ENCODE measurements around the gene POLA1.

- TF ChIP-seq POLR2A (IDR thresholded peaks at IDR 0.05): no peak
- TF ChIP-seq CTCF (IDR thresholded peaks at IDR 0.05): no peak
Observed at GRCh38 chrX:24934279-24934678, 240.6 kb downstream of the POLA1 start.

Data from adrenal gland (tissue), 5 donors.